ENCODE measurements around the gene TMEM51. TPM values are rescaled to one million over a fixed set of nuclear protein-coding genes. Genes with fewer than 3 reads are reported as not detected.

Gene TMEM51, protein sequence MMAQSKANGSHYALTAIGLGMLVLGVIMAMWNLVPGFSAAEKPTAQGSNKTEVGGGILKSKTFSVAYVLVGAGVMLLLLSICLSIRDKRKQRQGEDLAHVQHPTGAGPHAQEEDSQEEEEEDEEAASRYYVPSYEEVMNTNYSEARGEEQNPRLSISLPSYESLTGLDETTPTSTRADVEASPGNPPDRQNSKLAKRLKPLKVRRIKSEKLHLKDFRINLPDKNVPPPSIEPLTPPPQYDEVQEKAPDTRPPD
- 4.5 TPM for polyA plus RNA-seq (2012; ENCODE audit: insufficient read length, low read depth)

DNA sequence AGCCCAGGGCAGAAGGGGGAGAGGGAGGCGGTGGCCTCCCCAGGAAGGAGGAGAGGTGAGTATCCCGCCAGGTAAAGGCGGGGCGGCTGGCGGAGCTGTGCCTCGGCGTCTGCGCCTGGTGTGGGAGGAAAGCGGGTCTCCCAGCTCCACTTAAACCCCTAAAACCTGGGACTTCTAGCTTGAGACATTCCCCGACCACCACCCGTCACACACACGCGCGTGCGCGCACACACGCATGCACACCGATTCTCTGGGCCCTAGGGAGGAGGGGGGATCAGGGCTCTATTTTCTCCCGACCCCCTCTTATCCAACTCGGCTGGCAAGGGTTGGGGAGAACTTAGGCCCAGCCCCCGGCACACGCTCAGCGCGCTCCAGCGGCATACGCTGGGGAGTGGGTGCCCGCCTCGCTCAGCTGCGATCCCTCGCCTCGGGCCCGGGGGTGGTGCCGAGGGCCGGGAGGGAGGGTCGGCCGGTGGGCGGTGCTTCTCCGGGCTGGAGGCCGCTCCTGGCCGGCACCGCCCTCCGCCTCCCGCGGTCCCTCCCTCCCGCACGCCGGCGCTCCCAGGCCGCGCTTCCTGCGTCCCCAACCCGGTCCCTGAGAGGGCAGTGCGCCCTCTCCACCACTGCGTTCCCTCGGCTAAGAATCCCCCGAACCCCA lies at the start of gene TMEM51:
Gene TMEM51, plus strand, starts transcription at position 564 of the 658 bp plus-strand sequence. CDS start 61,341 bp downstream, outside the sequence.
- no peak for TF ChIP-seq TAF1 (IDR thresholded peaks at IDR 0.05; ENCODE audit: borderline replicate concordance, insufficient read depth, low read length)
- TF ChIP-seq, protein P1, sequence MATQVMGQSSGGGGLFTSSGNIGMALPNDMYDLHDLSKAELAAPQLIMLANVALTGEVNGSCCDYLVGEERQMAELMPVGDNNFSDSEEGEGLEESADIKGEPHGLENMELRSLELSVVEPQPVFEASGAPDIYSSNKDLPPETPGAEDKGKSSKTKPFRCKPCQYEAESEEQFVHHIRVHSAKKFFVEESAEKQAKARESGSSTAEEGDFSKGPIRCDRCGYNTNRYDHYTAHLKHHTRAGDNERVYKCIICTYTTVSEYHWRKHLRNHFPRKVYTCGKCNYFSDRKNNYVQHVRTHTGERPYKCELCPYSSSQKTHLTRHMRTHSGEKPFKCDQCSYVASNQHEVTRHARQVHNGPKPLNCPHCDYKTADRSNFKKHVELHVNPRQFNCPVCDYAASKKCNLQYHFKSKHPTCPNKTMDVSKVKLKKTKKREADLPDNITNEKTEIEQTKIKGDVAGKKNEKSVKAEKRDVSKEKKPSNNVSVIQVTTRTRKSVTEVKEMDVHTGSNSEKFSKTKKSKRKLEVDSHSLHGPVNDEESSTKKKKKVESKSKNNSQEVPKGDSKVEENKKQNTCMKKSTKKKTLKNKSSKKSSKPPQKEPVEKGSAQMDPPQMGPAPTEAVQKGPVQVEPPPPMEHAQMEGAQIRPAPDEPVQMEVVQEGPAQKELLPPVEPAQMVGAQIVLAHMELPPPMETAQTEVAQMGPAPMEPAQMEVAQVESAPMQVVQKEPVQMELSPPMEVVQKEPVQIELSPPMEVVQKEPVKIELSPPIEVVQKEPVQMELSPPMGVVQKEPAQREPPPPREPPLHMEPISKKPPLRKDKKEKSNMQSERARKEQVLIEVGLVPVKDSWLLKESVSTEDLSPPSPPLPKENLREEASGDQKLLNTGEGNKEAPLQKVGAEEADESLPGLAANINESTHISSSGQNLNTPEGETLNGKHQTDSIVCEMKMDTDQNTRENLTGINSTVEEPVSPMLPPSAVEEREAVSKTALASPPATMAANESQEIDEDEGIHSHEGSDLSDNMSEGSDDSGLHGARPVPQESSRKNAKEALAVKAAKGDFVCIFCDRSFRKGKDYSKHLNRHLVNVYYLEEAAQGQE (IDR thresholded peaks at IDR 0.05; ENCODE audit: insufficient read depth in 1 of 2, low read depth in 2 of 2, low read length in 2 of 2) = no peak
- no peak for TF ChIP-seq FOXP2 (optimal IDR thresholded peaks at IDR 0.05; ENCODE audit: borderline replicate concordance, extremely low read depth, extremely low read length, insufficient read depth)
- TF ChIP-seq SIN3A (IDR thresholded peaks at IDR 0.05; ENCODE audit: borderline replicate concordance, insufficient read depth, low read length) = no peak
- TF ChIP-seq POLR2AphosphoS5 (IDR thresholded peaks at IDR 0.05; ENCODE audit: low read depth, low read length) = no peak

DNA sequence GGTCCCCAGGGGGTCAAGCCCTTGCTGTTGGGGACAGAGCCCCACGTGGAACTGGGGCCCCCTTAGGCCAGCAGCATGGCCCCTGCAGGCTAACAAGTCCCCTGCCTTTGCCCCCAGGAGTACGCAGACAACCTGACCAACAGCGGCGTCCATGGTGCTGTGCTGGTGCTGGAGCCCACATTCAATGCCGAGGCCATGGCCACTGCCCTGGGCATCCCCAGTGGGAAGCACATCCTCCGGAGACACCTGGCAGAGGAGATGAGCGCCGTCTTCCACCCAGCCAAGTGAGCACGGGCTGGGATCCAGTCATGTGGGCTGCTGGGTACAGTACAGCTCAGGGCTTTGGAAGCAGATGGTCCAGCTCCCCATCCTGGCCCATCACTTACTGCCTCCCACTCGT lies 49.6 kb upstream of the TMEM51 start:
- TF ChIP-seq, protein P1 (IDR thresholded peaks at IDR 0.05; ENCODE audit: insufficient read depth in 1 of 2, low read depth in 2 of 2, low read length in 2 of 2) = no peak
- TF ChIP-seq TAF1 (IDR thresholded peaks at IDR 0.05; ENCODE audit: borderline replicate concordance, insufficient read depth, low read length) (no peak), FOXP2 (optimal IDR thresholded peaks at IDR 0.05; ENCODE audit: borderline replicate concordance, extremely low read depth, extremely low read length, insufficient read depth) (no peak), SIN3A (IDR thresholded peaks at IDR 0.05; ENCODE audit: borderline replicate concordance, insufficient read depth, low read length) (no peak), POLR2AphosphoS5 (IDR thresholded peaks at IDR 0.05; ENCODE audit: low read depth, low read length) (no peak)

DNA sequence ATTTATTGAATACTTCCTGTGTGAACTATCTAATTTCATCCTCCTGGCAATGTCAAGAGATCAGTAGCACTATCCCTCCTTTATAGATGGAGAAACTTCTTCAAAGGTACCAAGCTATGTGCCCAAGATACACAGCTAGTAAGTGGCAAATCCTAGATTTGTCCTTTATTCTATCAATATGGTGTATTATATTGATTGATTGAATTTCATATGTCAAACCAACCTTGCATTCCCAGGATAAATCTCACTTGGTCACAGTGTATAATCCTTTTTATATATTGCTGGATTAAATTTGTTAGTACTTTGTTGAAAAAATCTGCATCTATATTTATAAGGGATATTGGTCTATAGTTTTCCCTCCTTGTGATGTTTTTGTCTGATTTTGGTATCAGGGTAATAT lies 48.8 kb upstream of the TMEM51 start:
- TF ChIP-seq TAF1 (IDR thresholded peaks at IDR 0.05; ENCODE audit: borderline replicate concordance, insufficient read depth, low read length) (no peak), FOXP2 (optimal IDR thresholded peaks at IDR 0.05; ENCODE audit: borderline replicate concordance, extremely low read depth, extremely low read length, insufficient read depth) (no peak), SIN3A (IDR thresholded peaks at IDR 0.05; ENCODE audit: borderline replicate concordance, insufficient read depth, low read length) (no peak), POLR2AphosphoS5 (IDR thresholded peaks at IDR 0.05; ENCODE audit: low read depth, low read length) (no peak)
- TF ChIP-seq, protein P1 (IDR thresholded peaks at IDR 0.05; ENCODE audit: insufficient read depth in 1 of 2, low read depth in 2 of 2, low read length in 2 of 2) = no peak

DNA sequence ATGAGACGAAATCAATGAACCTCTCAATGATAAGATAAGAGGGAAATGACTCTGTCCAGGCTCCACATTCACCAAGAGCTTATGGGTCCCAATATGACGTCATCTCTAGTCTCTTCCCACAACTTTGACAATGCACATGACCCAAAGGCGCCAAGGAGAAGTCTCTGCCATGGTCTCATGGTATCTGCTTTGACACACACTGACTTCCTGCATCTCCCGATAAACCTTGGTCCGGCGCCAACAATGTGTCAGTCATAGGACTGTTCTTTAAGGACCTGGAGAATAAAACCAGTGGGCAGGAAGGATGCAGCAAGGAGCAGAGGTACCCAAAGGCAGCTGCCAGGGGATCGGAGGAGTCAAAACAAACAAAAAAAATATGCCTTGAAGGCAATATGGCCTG lies 46.9 kb upstream of the TMEM51 start:
- TF ChIP-seq, protein P1 (IDR thresholded peaks at IDR 0.05; ENCODE audit: insufficient read depth in 1 of 2, low read depth in 2 of 2, low read length in 2 of 2) = no peak
- no peak for TF ChIP-seq TAF1 (IDR thresholded peaks at IDR 0.05; ENCODE audit: borderline replicate concordance, insufficient read depth, low read length)
- no peak for TF ChIP-seq SIN3A (IDR thresholded peaks at IDR 0.05; ENCODE audit: borderline replicate concordance, insufficient read depth, low read length)
- TF ChIP-seq FOXP2 (optimal IDR thresholded peaks at IDR 0.05; ENCODE audit: borderline replicate concordance, extremely low read depth, extremely low read length, insufficient read depth) = no peak
- TF ChIP-seq POLR2AphosphoS5 (IDR thresholded peaks at IDR 0.05; ENCODE audit: low read depth, low read length) = no peak
